Common myeloid progenitor, CD34-positive (primary cell): ENCODE results near the gene MEGF11.
A peak's percentile ranks its signal among the peaks of the same experiment; 100 is the strongest.

Experiments used
- CTCF ChIA-PET: fragments of 350-600 bp; sonication (Branson Sonifier 250); formaldehyde crosslinking; loops from one replicate; lab custom pipeline; 2021; ENCODE audit warnings: antibody characterized with exemption; lab: Charles Lee
- POLR2A ChIA-PET: fragments of 350-600 bp; sonication (Branson Sonifier 250); formaldehyde crosslinking; loops from one replicate; lab custom pipeline; 2021; ENCODE audit warnings: antibody characterized with exemption; lab: Charles Lee
- DNase-seq, 3 donors: peaks; one replicate each; pipeline versions ENCODE4 v3.0.0 to v3.0.0-alpha.2; 2013
- H3K27ac ChIP-seq, 2 experiments: 1 replicate in 1 of 2; 2 replicates in 1 of 2; pipeline ENCODE4 v1.7.0; 2013; ENCODE audit warnings: inconsistent platforms in 2 of 2, low read length in 2 of 2, mild to moderate bottlenecking in 2 of 2, low read depth in 1 of 2, moderate library complexity in 1 of 2; ENCODE audit not compliant: severe bottlenecking in 2 of 2, insufficient read depth in 1 of 2, poor library complexity in 1 of 2
- H3K27me3 ChIP-seq, 5 experiments: replicated peaks in 2 of 5; 1 replicate in 3 of 5; 2 replicates in 2 of 5; pipeline versions ENCODE4 v1.6.1 to v1.7.0; 2013; ENCODE audit warnings: low read length in 4 of 5, mild to moderate bottlenecking in 2 of 5, moderate library complexity in 2 of 5, inconsistent platforms in 1 of 5; ENCODE audit not compliant: insufficient read depth in 5 of 5, control insufficient read depth in 4 of 5
- H3K36me3 ChIP-seq, 4 experiments: 1 replicate in 2 of 4; 2 replicates in 2 of 4; pipeline versions ENCODE4 v1.6.1 to v1.7.0; 2013; ENCODE audit warnings: low read length in 3 of 4, control low read depth in 1 of 4, mild to moderate bottlenecking in 1 of 4; ENCODE audit not compliant: control insufficient read depth in 4 of 4, insufficient read depth in 4 of 4
- H3K4me1 ChIP-seq, 4 experiments: 1 replicate in 3 of 4; 2 replicates in 1 of 4; pipeline versions ENCODE4 v1.6.1 to v1.7.1; 2013; ENCODE audit warnings: low read length in 3 of 4, mild to moderate bottlenecking in 3 of 4, control low read depth in 1 of 4, inconsistent platforms in 1 of 4, moderate library complexity in 1 of 4; ENCODE audit not compliant: control insufficient read depth in 4 of 4, insufficient read depth in 4 of 4; ENCODE audit errors: control extremely low read depth in 1 of 4
- H3K4me3 ChIP-seq, 7 experiments: 1 replicate in 4 of 7; 2 replicates in 3 of 7; pipeline versions ENCODE4 v1.5.1 to v1.7.0; 2013; ENCODE audit warnings: mild to moderate bottlenecking in 7 of 7, low read length in 6 of 7, moderate library complexity in 6 of 7, inconsistent platforms in 2 of 7, low read depth in 2 of 7, control low read depth in 1 of 7; ENCODE audit not compliant: insufficient read depth in 4 of 7, control insufficient read depth in 1 of 7; ENCODE audit errors: extremely low read depth in 1 of 7
- H3K9me3 ChIP-seq, 5 experiments: 1 replicate in 4 of 5; 2 replicates in 1 of 5; pipeline versions ENCODE4 v1.6.1 to v1.7.1; 2013; ENCODE audit warnings: low read length in 4 of 5, mild to moderate bottlenecking in 2 of 5, inconsistent platforms in 1 of 5, low read depth in 1 of 5, moderate library complexity in 1 of 5; ENCODE audit not compliant: control insufficient read depth in 4 of 5, insufficient read depth in 2 of 5; ENCODE audit errors: control extremely low read depth in 1 of 5
- WGBS: methylation state at CpG from one replicate; pipeline ENCODE4 v1.1.5; 2013; ENCODE audit not compliant: insufficient coverage; 5-methylcytosine and 5-hydroxymethylcytosine counted together

The MEGF11 gene

GRCh38 chr15:66186049-66186825, 67.3 kb downstream of the MEGF11 start:
- ChIA-PET CTCF (interaction anchor here (1.0 to 1.1 kb wide), 3 partner anchors 10 to 23 kb away, joined by 3 read pairs; no protein-coding TSS in a partner anchor), POLR2A (interaction anchor here (0.6 kb wide), 1 partner anchor 319 kb away, joined by 3 read pairs; no protein-coding TSS in a partner anchor)
- Histone ChIP-seq H3K4me3 (no peak overlapping the region), H3K36me3 (no peaks in the 10 kb centered on the region), H3K4me1 (no peaks in the 10 kb centered on the region), H3K9me3 (no peaks in the 10 kb centered on the region), H3K27ac (no peak overlapping the region), H3K27me3 (peaks cover 0 to 22% (median 7%) of the 10 kb centered on the region in 5 experiments)
- DNase-seq: no peak
- 86% methylated on average over 5 of the region's 7 CpGs for WGBS

GRCh38 chr15:66184936-66185790, 68.4 kb downstream of the MEGF11 start:
- 36% methylated on average over 2 of the region's 8 CpGs for WGBS
- H3K36me3 ChIP-seq: no peaks in the 10 kb centered on the region
- ChIA-PET POLR2A (no interaction called here), CTCF (interaction anchor here (0.5 to 1.0 kb wide), 2 partner anchors 9 to 44 kb away, joined by 3 to 4 read pairs; no protein-coding TSS in a partner anchor)
- H3K9me3 ChIP-seq: no peaks in the 10 kb centered on the region
- H3K4me3 ChIP-seq: no peak overlapping the region
- no peak overlapping the region for H3K27ac ChIP-seq
- DNase-seq: no peak
- no peaks in the 10 kb centered on the region for H3K4me1 ChIP-seq
- peaks cover 0 to 22% (median 13%) of the 10 kb centered on the region in 5 experiments for H3K27me3 ChIP-seq

- ChIA-PET CTCF (no interaction called here), POLR2A (no interaction called here)
- H3K4me1 ChIP-seq: no peaks in the 10 kb centered on the region
- H3K4me3 ChIP-seq: no peak overlapping the region
- DNase-seq: no peak
- peaks cover 0 to 22% (median 13%) of the 10 kb centered on the region in 5 experiments for H3K27me3 ChIP-seq
- no peaks in the 10 kb centered on the region for H3K36me3 ChIP-seq
- no peak overlapping the region for H3K27ac ChIP-seq
- H3K9me3 ChIP-seq: no peaks in the 10 kb centered on the region
- WGBS: 71% methylated on average over 3 of the region's 6 CpGs
Observed at GRCh38 chr15:66184492-66184891, 69.1 kb downstream of the MEGF11 start.

GRCh38 chr15:66180531-66181097, 72.9 kb downstream of the MEGF11 start:
- H3K4me3 ChIP-seq: no peak overlapping the region
- peaks cover 0 to 9% (median 3%) of the 10 kb centered on the region in 4 experiments for H3K4me1 ChIP-seq
- 100% methylated on average over 3 of the region's 7 CpGs for WGBS
- no peak overlapping the region for H3K27ac ChIP-seq
- H3K27me3 ChIP-seq: peaks cover 0 to 18% (median 12%) of the 10 kb centered on the region in 5 experiments
- DNase-seq: no peak
- CTCF ChIA-PET: no interaction called here
- POLR2A ChIA-PET: no interaction called here
- H3K36me3 ChIP-seq: no peaks in the 10 kb centered on the region
- no peaks in the 10 kb centered on the region for H3K9me3 ChIP-seq

- WGBS: 44% methylated on average over 2 of the region's 4 CpGs
- no peak for DNase-seq
- Histone ChIP-seq H3K4me3 (peak overlapping the region in 1 of 7 experiments; percentile 46), H3K4me1 (peaks cover 0 to 9% (median 3%) of the 10 kb centered on the region in 4 experiments), H3K27me3 (peaks cover 0 to 9% (median under 1%) of the 10 kb centered on the region in 5 experiments), H3K36me3 (no peaks in the 10 kb centered on the region), H3K9me3 (no peaks in the 10 kb centered on the region), H3K27ac (no peak overlapping the region)
- ChIA-PET CTCF (interaction anchor here (0.6 to 1.6 kb wide), 5 partner anchors 10 to 293 kb away, joined by 3 to 7 read pairs (median 4); no protein-coding TSS in a partner anchor), POLR2A (no interaction called here)
Observed at GRCh38 chr15:66178531-66178910, 75.0 kb downstream of the MEGF11 start.

- Histone ChIP-seq H3K36me3 (no peaks in the 10 kb centered on the region), H3K27ac (no peak overlapping the region), H3K9me3 (no peaks in the 10 kb centered on the region), H3K4me3 (no peak overlapping the region), H3K27me3 (peaks cover 0 to 5% (median 0%) of the 10 kb centered on the region in 5 experiments), H3K4me1 (no peaks in the 10 kb centered on the region)
- ChIA-PET CTCF (interaction anchor here (2.0 kb wide), 1 partner anchor 11 kb away, joined by 5 read pairs; no protein-coding TSS in a partner anchor), POLR2A (no interaction called here)
- 87% methylated on average over 11 of the region's 11 CpGs for WGBS
- DNase-seq: no peak
Observed at GRCh38 chr15:66172324-66172980, 81.1 kb downstream of the MEGF11 start.
